NCI-H146 (cell line): Measurements from ENCODE around the gene CDAN1.
"Not testable (repeated sequence)": the region's sequence is repeated elsewhere in the genome, so short reads cannot be mapped to it uniquely, and the experiment has no call there.

ENCODE experiments used
- DNase-seq: peaks from one replicate; lab custom pipeline; 2025; lab: John Stamatoyannopoulos, UW

CDAN1 gene

DNA sequence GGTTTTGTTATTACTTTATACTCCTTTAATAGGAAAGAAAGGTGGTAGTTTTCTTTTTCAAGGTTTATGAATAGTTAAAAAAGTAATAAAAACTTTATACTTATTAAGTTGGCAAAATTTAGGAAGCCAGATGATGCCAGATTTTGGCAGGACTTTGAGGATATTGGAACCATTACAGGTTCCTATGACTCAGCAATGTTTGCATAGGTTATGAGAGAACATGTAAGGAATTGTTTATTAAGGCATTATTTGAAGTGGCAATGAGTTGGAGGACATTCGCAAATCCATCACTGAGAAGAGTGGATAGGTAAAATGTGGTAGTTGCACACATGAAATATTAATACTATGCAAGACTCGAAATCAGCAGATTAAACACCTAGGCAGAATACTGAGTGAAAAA, 29.9 kb downstream of the CDAN1 start:
- DNase-seq = no peak

DNA sequence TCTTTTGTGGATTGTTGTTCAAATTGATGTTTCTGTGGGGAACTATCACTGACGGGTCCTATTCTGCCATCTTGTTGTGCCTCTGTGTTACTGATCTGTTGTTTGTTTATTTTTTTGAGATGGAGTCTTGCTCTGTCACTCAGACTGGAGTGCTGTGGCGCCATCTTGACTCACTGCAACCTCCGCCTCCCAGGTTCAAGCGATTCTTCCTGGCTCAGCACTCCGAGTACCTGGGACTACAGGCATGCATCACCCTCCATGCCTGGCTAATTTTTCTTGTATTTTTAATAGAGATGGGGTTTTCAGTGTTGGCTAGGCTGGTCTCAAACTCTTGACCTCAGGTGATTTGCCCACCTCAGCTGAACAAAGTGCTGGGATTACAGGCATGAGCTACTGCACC, 31.6 kb downstream of the CDAN1 start:
- no peak for DNase-seq

DNA sequence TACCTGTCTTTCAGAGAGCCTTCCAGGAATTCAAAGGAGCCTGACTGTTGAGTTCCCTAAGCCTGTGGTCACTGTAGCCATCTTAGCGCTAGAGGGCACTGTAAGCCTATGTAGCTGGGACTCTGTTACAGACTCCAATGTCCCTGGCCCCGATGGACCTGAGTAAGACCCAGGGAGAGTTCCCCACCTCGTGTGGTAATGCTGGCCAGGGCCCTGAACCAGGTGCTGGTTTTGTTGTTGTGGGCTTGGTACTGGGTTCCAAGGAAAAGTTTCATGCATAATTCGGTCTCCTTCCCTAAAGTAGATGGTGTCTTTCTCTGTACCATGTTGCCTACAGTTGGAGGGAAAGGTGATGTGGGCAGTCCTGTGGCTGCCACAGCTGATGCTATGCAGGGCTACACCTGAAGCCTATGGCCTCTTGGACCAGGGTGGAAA, 32.4 kb downstream of the CDAN1 start:
- DNase-seq = peak; percentile 39

DNA sequence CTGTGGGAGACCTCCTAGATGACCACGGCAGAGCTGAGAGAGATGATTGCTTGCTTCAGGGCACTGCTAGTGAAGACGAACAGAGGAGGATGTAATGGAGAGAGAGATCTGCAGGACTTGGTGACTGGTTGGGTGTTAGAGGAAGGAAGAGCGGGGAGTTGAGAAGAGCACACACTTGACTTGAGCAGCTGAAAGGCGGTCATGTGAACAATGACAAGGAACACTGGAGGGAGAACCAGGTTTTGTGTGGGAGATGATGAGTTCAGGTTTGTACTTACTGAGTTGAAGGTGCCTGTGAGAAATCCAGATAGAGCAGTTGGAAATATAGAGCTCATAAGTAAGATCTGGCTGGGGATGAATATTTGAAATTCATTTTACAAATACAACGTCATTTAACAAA, 40.3 kb downstream of the CDAN1 start:
- no peak for DNase-seq

DNA sequence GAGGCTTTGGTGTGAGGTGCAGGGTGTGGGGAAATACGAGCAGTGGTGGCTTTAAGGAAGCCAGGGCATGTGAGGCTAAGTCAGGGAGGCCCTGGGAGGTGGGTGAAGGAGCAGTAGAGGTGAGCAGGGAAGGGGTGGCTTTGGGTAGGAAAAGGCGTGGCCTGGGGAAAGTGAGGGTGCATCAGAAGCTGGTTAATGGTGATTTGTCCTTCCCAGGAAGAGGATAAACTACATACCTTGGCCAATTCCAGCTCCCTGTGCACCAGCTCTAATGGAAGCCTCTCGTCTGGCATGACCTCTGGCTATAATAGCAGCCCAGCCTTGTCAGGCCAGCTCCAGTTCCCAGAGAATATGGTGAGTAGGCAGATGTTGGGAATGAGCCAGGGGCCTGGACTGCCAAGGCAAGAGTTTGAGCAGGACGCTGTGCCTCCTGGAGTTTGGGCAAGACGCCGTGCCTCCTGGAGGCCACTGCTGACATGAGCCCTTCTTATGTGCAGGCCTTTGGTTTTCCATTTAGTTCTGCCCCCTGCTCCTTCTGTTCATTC, 41.3 kb downstream of the CDAN1 start:
- no peak for DNase-seq

DNA sequence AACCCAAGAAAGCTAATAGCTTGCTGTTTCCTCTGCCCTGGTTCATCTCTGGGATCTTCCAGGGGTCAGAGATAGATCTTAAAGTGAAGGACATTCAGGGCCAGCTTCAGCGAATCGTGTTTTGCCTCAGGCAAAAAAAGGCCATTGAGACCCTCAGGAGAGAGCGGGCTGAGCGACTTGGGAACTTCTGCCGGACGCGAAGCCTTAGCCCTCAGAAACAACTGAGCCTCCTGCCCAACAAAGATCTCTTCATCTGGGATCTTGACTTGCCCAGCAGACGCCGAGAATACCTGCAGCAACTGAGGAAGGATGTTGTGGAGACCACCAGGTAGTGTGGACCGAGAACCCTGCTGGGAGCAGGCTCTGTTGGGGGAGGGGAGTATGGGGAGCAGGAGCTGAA, 42.5 kb downstream of the CDAN1 start:
- no peak for DNase-seq

DNA sequence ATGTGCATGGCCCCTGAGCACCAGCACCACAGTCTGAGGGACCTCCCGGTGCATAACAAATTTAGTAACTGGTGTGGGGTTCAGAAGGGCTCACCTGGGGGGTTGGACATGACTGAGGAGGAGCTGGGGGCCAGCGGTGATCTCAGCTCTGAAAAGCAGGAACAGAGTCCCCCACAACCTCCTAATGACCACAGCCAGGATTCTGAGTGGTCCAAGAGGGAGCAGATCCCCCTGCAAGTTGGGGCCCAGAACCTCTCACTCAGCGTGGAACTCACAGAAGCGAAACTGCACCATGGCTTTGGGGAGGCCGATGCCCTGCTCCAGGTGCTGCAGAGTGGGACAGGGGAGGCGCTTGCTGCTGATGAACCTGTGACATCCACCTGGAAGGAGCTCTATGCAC, 43.0 kb downstream of the CDAN1 start:
- DNase-seq = no peak

DNA sequence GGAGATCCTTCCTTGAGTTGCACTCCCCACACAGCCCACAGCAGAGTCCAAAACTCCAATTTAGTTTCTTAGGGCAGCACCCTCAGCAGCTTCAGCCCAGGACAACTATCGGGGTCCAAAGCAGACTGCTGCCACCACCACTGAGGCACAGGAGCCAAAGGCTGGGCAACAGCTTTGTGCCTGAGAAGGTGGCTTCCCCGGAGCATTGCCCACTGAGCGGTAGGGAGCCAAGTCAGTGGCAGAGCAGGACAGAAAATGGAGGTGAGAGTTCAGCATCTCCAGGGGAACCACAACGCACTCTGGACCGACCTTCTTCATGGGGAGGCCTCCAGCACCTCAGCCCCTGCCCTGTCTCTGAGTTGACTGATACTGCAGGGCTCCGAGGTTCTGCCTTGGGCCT, 43.4 kb downstream of the CDAN1 start:
- DNase-seq = no peak

DNA sequence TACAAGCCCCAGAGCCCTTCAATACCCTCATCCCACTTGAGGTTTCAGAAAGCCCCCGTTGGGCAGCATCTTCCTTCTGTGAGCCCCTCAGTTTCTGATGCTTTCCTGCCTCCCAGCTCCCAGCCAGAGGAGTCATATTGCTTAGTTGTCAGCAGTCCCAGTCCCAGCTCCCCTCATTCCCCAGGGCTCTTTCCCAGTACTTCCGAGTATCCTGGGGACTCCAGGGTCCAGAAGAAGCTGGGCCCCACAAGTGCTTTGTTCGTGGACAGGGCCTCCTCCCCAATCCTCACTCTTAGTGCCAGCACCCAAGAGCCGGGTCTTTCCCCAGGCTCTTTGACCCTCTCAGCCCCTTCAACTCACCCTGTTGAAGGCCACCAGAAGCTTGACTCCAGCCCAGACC, 43.9 kb downstream of the CDAN1 start:
- DNase-seq = no peak

DNA sequence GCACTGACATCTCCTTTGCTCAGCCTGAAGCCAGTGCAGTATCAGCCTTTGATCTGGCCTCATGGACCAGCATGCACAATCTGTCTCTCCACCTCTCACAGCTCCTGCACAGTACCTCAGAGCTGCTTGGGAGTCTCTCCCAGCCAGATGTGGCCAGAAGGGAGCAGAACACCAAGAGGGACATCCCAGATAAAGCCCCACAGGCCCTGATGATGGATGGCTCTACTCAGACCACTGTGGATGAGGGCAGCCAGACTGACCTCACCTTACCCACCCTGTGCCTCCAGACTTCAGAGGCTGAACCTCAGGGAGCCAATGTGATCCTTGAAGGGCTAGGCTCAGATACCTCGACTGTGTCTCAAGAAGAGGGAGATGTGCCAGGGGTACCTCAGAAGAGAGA, 44.4 kb downstream of the CDAN1 start:
- no peak for DNase-seq

DNA sequence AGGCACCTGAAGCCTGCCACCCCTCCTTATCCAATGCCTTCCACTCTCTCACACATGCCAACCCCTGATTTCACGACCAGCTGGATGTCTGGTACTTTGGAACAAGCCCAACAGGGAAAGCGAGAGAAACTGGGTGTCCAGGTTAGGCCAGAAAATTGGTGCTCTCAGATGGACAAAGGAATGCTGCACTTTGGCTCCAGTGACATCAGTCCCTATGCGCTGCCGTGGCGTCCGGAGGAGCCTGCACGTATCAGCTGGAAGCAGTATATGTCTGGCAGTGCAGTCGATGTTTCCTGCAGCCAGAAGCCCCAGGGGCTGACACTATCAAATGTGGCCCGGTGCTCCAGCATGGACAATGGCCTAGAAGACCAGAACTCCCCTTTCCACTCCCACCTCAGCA, 45.2 kb downstream of the CDAN1 start:
- DNase-seq = no peak

DNA sequence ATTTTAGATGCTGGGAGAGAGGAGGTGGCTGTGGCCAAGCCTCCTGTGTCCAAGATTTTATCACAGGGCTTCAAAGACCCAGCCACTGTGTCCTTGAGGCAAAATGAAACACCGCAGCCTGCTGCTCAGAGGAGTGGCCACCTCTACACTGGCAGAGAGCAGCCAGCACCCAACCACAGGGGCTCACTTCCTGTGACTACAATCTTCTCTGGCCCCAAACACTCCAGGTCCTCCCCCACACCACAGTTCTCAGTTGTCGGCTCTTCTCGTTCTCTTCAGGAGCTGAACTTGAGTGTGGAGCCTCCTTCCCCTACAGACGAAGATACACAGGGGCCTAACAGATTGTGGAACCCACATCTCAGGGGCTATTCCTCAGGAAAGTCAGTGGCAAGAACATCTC, 45.6 kb downstream of the CDAN1 start:
- no peak for DNase-seq

DNA sequence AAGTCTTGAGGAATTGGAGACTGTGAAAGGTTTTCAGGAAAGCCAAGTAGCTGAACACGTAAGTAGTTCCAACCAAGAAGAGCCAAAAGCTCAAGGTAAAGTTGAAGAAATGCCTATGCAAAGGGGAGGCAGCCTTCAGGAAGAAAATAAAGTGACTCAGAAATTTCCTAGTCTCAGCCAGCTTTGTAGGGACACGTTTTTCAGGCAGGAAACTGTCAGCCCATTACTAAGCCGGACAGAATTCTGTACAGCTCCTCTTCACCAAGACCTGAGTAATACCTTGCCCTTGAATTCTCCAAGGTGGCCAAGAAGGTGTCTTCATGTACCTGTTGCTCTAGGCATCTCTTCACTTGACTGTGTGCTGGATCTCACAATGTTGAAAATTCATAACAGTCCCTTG, 48.6 kb downstream of the CDAN1 start:
- DNase-seq = no peak

DNA sequence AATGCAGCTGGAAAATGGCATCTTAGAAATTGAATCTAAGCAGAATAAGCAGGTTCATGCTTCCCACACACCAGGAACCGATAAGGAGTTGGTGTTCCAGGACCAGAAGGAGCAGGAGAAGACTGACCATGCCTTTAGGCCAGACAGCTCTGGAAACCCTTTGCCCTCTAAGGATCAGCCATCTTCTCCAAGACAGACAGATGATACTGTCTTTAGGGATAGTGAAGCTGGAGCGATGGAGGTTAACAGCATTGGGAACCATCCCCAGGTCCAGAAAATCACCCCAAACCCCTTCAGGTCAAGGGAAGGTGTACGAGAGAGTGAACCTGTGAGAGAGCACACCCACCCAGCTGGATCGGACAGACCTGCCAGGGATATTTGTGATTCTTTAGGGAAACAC, 49.2 kb downstream of the CDAN1 start:
- DNase-seq = no peak

DNA sequence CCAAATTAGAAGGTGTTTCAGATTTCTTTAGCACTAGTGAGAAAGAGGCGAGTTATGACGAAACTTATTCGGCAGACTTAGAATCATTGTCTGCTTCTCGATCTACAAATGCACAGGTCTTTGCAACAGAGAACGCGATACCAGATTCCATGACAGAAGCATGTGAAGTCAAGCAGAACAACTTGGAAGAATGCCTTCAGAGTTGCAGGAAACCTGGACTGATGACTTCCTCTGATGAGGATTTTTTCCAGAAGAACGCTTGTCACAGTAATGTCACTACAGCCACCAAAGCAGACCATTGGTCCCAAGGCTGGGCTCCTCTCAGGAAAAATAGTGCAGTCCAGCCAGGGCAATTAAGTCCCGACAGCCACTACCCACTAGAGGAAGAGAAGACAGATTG, 50.6 kb downstream of the CDAN1 start:
- no peak for DNase-seq

DNA sequence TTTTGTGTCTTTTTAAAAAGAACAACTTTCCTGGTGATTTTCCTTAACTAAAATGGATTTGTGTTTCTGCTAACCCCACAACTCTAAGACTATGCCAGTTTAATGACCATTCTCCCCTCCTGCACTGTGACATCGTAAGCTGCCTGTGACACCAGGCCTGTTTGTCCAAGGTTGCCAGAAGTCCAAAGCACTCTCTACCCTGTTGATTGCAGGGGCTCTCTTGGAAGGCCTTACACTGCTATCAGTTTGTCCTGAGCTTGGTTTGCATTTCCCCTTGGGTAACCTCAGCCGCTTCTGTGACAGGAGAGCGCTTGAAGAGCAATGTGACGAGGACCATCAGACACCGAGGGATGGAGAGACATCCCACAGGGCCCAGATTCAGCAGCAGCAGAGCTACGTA, 55.8 kb downstream of the CDAN1 start:
- no peak for DNase-seq

DNA sequence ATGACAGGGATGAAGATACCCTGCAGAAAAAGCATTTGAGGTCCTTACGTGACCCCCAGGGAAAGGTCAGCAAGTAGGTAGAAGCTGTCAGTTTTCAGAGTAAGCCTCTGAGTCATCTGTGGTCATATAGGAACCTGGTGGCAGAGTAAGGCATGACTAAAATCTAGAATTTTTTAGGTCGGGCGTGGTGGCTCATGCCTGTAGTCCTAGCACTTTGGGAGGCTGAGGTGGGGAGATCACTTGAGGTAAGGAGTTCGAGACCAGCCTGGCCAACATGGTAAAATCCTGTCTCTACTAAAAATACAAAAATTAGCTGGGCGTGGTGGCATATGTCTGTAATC, 56.8 kb downstream of the CDAN1 start:
- DNase-seq = not testable (repeated sequence)

DNA sequence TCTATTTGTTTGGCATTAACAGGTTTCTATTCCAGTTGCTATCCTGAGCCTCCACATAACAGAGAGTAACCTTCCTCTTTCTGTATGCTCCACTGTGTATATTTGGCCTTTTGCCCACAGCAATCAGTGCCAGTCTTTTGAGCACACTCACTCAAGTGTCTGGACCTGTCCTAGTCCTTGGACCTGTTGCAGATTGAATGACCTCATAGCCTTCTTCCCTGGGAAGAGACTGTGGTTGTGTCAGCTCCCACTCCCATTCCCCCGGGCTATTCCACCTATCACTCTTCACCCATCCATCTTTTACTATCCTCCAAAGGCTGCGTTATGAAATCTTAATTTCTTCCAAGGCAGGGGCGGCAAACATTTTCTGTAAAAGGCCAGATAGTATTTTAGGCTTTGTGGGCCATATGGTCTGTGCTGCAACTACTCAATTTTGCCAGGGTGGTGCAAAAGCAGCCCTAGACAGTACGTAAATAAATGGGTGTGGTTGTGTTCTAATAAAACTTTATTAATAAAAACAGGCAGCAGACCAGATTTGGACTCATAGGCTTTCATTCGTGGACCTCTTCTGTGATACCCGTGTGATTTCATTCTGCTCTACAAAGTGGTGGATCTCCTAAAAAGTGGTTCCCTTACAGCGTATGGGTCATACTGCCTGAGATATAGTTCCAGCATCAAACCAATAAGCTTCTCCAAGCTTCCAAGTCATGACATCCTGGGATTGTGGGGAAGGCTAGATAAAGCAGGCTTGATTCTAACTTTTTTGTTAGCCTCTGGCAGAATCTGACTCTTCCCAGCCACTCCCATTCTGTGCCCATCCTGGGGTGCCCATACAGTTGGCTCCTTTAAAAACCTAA, 57.4 kb downstream of the CDAN1 start:
- no peak for DNase-seq

DNA sequence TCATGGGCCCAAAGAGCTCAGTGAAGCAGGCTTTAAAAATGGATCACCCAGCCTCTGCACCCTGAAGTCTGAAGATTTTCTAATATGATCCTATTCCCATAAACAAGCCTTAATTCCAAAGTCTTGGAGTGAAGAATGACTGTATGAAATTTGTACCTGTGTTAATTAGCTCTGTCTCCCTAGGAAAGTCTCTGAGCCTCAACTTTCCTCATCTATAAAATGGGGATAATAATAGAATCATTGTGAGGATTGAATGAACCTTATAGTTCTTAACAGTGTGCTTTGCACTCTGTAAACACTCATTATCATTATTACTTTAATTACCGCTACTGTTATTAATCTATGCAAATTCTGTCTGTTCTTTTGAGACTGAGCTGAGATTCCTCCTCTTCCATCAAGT, 61.9 kb downstream of the CDAN1 start:
- DNase-seq = no peak

DNA sequence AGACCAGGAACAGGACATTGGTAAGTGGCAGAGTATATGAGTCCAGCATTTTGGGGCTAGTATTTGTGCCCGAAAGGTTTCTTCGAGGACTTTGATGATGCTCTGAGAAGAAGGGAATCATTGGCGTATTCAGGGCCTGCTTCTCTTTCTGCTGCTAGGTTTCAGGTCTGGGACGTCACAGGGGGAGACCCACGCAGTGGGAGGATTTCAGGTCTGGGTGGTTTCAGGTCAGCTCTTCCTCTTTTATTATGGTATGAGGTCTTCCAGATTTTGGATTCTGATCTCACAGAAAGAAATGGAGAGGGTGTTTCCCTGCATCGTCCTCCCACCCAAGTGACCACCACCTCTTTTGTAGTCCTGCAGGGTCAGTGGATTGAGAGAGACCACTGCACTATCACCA, 62.5 kb downstream of the CDAN1 start:
- DNase-seq = no peak
